Pancreas (tissue), 10 donors: Measurements from ENCODE around the gene SLC39A1. TPM values are rescaled to one million over a fixed set of nuclear protein-coding genes. Genes with fewer than 3 reads are reported as not detected.
"Not testable (repeated sequence)": the region's sequence is repeated elsewhere in the genome, so short reads cannot be mapped to it uniquely, and the experiment has no call there.

Experiments
- ATAC-seq, 4 donors: fragments of 200-7000 bp; cut with Tn5 transposase; one replicate each; pipeline versions ENCODE4 v1.8.0 to v1.9.1; 2020; ENCODE audit warnings: mild to moderate bottlenecking in 4 of 4, moderate library complexity in 4 of 4
- DNase-seq, 6 donors: peaks; one replicate each; pipeline ENCODE4 v3.0.0-alpha.2; 2020
- FAIRE-seq: peaks from 2 replicates; lab custom pipeline; 2012; peaks lifted over from hg19 to GRCh38; lab: Jason Lieb, UNC
- H3K27ac ChIP-seq, 4 donors: fragments of 200-600 bp; sonication (generic); 1 replicate in 3 of 4; 2 replicates in 1 of 4; pipeline versions ENCODE4 v1.5.0 to v1.8.0; 2020
- H3K27me3 ChIP-seq, 4 donors: fragments of 200-600 bp; one replicate each; pipeline ENCODE4 v1.8.0; 2021
- H3K36me3 ChIP-seq, 3 donors: fragments of 200-600 bp; sonication (generic) in 1 of 3; one replicate each; pipeline versions ENCODE4 v1.5.0 to v1.8.0; 2020 to 2021
- H3K4me1 ChIP-seq, 3 donors: fragments of 200-600 bp; one replicate each; pipeline ENCODE4 v1.8.0; 2021
- H3K4me3 ChIP-seq, 4 donors: fragments of 200-600 bp; sonication (generic) in 2 of 4; one replicate each; pipeline versions ENCODE4 v1.5.0 to v1.8.0; 2020 to 2021
- H3K9me3 ChIP-seq, 4 donors: fragments of 200-600 bp; one replicate each; pipeline ENCODE4 v1.8.0; 2021
- CTCF ChIP-seq, 4 donors: fragments of 200-600 bp; sonication (generic) in 3 of 4; IDR thresholded peaks; one replicate each; pipeline versions ENCODE4 v1.5.0 to v1.8.0; 2021; ENCODE audit warnings: antibody characterized with exemption in 4 of 4
- WGBS, 2 donors: extraction: QIAGEN DNeasy Blood & Tissue Kit; methylation state at CpG; one replicate each; pipeline ENCODE4 v1.1.7; 2013; 5-methylcytosine and 5-hydroxymethylcytosine counted together
- intact Hi-C, 3 donors: fragments of 100-400 bp; cut with DNase I; formaldehyde crosslinking; loops; one replicate each; pipeline versions ENCODE4 v1.11.1 to v1.14.2; 2022
- polyA plus RNA-seq, 2 donors: library from polyadenylated mRNA; stranded (reverse); fragments of 200-250 nt; gene quantifications; one replicate each; pipeline ENCODE4 v1.2.3, GENCODE V29; 2013
- total RNA-seq, 6 donors: library from RNA; stranded (reverse); fragmentation: NEBNext Ultra II Directional in 4 of 6; extraction: Animal tissue kit (Norgen Biotek cat#: 25700) in 4 of 6; gene quantifications; one replicate each; pipeline versions ENCODE4 v1.2.1 to v1.2.4, GENCODE V29; 2021 to 2023
- donor health status: healthy with polysubstance abuse.
- donor health status: DM: no; HTN: no; CAD: no; lungs with moderate emphysema.
- donor health status: DM: no; HTN: no; CAD: no.
- donor health status: control.
- donor health status: control.
- donor health status: Bipolar disorder and iron deficiency.
- donor health status: DM: yes; HTN: yes; CAD: no.
- donor health status: DM: no; HTN: no; CAD: no.
- donor health status: DM: no; HTN: no; CAD: no.
- donor health status: DM: yes; HTN: yes; CAD: no.

The SLC39A1 gene
- total and polyA plus RNA-seq, 8 donors: 20.0 to 46.1 (median 27.0) TPM

- FAIRE-seq (no peak), DNase-seq (no peak), ATAC-seq (no peak)
- peaks cover 0 to 9% (median 5%) of the 10 kb centered on the region in 3 donors for H3K4me1 ChIP-seq
- no peaks in the 10 kb centered on the region for H3K27me3 ChIP-seq
- H3K9me3 ChIP-seq: no peaks in the 10 kb centered on the region
- TF ChIP-seq CTCF (IDR thresholded peaks at IDR 0.05): no peak
- peak overlapping the region in 1 of 4 donors; percentile 73 for H3K27ac ChIP-seq
- H3K36me3 ChIP-seq: no peaks in the 10 kb centered on the region
- H3K4me3 ChIP-seq: no peak overlapping the region
- WGBS, 2 donors: 74 to 83% methylated on average over 6 of the region's 6 CpGs
- intact Hi-C loops: loop anchor here in 2 of 3 donors (5.0 to 10.0 kb wide), 2 partner anchors 182 to 190 kb away; no protein-coding TSS in a partner anchor
These were observed 21.0 kb upstream of the SLC39A1 start for GRCh38 chr1:153984123-153984894.

- intact Hi-C loops: loop anchor here in 2 of 3 donors (5.0 to 10.0 kb wide), 2 partner anchors 179 to 187 kb away; no protein-coding TSS in a partner anchor
- FAIRE-seq, H3K36me3 ChIP-seq, H3K27ac ChIP-seq, ATAC-seq, H3K27me3 ChIP-seq, H3K9me3 ChIP-seq, H3K4me3 ChIP-seq: not testable (repeated sequence)
- peaks cover 0 to 13% (median 5%) of the 10 kb centered on the region in 3 donors for H3K4me1 ChIP-seq
- 91 to 94% methylated on average over 2 of the region's 2 CpGs for WGBS, 2 donors
- peak in 1 of 6 donors; percentile 7 for DNase-seq
These were observed 18.4 kb upstream of the SLC39A1 start for GRCh38 chr1:153981735-153982134.

- FAIRE-seq, H3K4me3 ChIP-seq, H3K9me3 ChIP-seq, H3K27me3 ChIP-seq, H3K27ac ChIP-seq, intact Hi-C loops, ATAC-seq: not testable (repeated sequence)
- 90 to 91% methylated on average over 12 of the region's 12 CpGs for WGBS, 2 donors
- Histone ChIP-seq H3K36me3 (peaks cover 5 to 15% (median 14%) of the 10 kb centered on the region in 3 donors), H3K4me1 (peaks cover 0 to 15% (median 0%) of the 10 kb centered on the region in 3 donors)
- DNase-seq: peak in 1 of 6 donors; percentile 9
These were observed 15.8 kb upstream of the SLC39A1 start for GRCh38 chr1:153979091-153979490.

- intact Hi-C loops: no loop called here
- no peak for ATAC-seq
These were observed 15.1 kb upstream of the SLC39A1 start for GRCh38 chr1:153978274-153978909.

More at GRCh38 chr1:153978274-153978909, 15.1 kb upstream of the SLC39A1 start:
- peaks cover 5 to 21% (median 21%) of the 10 kb centered on the region in 3 donors for H3K36me3 ChIP-seq
- peak overlapping the region in 3 of 4 donors; percentile 88 to 93 (median 91) for H3K27ac ChIP-seq
- H3K4me1 ChIP-seq: peaks cover 0 to 15% (median 0%) of the 10 kb centered on the region in 3 donors
- no peaks in the 10 kb centered on the region for H3K27me3 ChIP-seq
- H3K9me3 ChIP-seq: no peaks in the 10 kb centered on the region
- H3K4me3 ChIP-seq: peak overlapping the region in 2 of 4 donors; percentile 73 to 93
- DNase-seq (no peak), FAIRE-seq (no peak)
- no peak for TF ChIP-seq CTCF (IDR thresholded peaks at IDR 0.05)
- 46 to 53% methylated on average over 9 of the region's 9 CpGs for WGBS, 2 donors
